ENCODE results near the gene TSPAN10.

The TSPAN10 gene

DNA sequence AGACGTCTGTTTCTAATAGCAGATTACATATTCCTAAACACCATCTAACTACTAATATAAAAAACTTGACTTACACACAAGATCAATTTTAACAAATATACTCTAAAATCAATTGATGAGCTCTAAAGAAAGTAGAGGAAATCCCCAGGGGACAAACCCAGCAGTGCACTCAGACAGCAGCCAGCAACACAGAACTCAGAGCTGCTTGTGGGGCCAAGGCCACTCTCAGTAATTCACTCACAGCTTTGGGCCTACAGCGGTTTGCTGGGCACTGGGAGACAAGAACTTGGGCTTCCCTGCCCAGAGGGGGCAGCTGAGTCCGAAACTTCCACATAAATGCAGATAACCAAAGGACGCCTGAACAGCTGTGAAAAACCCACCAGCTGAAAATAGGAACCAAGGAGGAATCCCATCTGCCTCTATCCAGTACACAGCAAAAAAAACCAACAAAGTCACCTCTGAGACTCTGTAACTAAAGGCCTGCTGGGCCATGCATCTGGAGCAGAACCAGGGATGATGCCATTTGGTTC lies 21.5 kb upstream of the TSPAN10 start:
- TF ChIP-seq SIN3A (IDR thresholded peaks at IDR 0.05; ENCODE audit: borderline replicate concordance, insufficient read depth, low read length), result no peak
- TF ChIP-seq FOXP2 (optimal IDR thresholded peaks at IDR 0.05; ENCODE audit: borderline replicate concordance, extremely low read depth, extremely low read length, insufficient read depth), result no peak
- no peak for TF ChIP-seq TAF1 (IDR thresholded peaks at IDR 0.05; ENCODE audit: borderline replicate concordance, insufficient read depth, low read length)
- no peak for TF ChIP-seq POLR2AphosphoS5 (IDR thresholded peaks at IDR 0.05; ENCODE audit: low read depth, low read length)
- TF ChIP-seq, protein P1, sequence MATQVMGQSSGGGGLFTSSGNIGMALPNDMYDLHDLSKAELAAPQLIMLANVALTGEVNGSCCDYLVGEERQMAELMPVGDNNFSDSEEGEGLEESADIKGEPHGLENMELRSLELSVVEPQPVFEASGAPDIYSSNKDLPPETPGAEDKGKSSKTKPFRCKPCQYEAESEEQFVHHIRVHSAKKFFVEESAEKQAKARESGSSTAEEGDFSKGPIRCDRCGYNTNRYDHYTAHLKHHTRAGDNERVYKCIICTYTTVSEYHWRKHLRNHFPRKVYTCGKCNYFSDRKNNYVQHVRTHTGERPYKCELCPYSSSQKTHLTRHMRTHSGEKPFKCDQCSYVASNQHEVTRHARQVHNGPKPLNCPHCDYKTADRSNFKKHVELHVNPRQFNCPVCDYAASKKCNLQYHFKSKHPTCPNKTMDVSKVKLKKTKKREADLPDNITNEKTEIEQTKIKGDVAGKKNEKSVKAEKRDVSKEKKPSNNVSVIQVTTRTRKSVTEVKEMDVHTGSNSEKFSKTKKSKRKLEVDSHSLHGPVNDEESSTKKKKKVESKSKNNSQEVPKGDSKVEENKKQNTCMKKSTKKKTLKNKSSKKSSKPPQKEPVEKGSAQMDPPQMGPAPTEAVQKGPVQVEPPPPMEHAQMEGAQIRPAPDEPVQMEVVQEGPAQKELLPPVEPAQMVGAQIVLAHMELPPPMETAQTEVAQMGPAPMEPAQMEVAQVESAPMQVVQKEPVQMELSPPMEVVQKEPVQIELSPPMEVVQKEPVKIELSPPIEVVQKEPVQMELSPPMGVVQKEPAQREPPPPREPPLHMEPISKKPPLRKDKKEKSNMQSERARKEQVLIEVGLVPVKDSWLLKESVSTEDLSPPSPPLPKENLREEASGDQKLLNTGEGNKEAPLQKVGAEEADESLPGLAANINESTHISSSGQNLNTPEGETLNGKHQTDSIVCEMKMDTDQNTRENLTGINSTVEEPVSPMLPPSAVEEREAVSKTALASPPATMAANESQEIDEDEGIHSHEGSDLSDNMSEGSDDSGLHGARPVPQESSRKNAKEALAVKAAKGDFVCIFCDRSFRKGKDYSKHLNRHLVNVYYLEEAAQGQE (IDR thresholded peaks at IDR 0.05; ENCODE audit: insufficient read depth in 1 of 2, low read depth in 2 of 2, low read length in 2 of 2), result no peak

DNA sequence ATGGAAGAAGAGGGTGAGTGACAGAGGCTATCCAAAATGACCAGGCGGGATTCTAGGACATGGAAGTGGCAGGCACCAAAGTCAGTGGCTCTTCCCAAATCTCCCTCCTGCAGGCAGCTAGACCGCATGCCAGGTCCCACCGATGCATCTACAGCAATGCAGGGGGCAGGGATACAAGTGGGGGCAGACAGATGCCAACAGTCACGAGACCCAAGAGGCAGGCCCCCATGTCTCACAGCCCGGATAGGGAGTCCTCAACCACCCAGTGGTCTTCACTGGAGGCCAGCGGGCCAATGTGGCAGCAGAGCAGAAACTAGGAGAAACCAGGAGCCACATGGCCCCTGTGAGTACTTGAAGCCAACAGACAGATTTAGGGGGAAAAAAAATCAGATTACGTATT lies 20.1 kb upstream of the TSPAN10 start:
- TF ChIP-seq SIN3A (IDR thresholded peaks at IDR 0.05; ENCODE audit: borderline replicate concordance, insufficient read depth, low read length), result no peak
- TF ChIP-seq, protein P1 (IDR thresholded peaks at IDR 0.05; ENCODE audit: insufficient read depth in 1 of 2, low read depth in 2 of 2, low read length in 2 of 2), result no peak
- no peak for TF ChIP-seq FOXP2 (optimal IDR thresholded peaks at IDR 0.05; ENCODE audit: borderline replicate concordance, extremely low read depth, extremely low read length, insufficient read depth)
- no peak for TF ChIP-seq TAF1 (IDR thresholded peaks at IDR 0.05; ENCODE audit: borderline replicate concordance, insufficient read depth, low read length)
- TF ChIP-seq POLR2AphosphoS5 (IDR thresholded peaks at IDR 0.05; ENCODE audit: low read depth, low read length), result no peak

DNA sequence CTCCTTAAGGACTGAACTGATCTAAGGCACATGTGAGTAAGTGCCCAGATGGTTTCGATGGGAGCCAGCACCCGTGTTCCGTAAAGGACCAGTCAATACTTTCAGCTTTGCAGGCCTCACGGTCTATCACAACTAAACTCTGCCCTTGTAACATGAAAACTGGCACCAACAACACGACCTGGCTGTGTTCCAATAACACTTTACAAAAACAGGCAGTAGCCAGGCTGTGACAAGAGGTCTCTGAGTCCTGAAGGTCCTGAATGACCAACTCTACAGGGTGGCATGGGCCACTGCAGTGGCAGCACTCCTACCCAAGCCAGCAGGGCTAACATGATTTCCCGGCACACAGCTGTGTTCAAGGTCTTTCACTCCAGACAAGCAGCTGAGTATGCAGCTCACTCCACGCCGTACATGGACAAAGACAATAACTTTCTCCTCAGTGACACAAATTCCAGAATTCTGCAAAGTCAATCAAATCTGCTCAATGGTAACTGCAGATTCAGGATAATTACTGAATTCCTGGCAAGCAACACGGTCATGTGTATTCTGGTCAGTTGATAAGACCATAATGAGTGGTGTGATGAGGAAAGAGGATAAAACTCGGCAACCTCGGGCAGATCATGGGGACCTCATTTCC lies 15.4 kb upstream of the TSPAN10 start:
- no peak for TF ChIP-seq SIN3A (IDR thresholded peaks at IDR 0.05; ENCODE audit: borderline replicate concordance, insufficient read depth, low read length)

DNA sequence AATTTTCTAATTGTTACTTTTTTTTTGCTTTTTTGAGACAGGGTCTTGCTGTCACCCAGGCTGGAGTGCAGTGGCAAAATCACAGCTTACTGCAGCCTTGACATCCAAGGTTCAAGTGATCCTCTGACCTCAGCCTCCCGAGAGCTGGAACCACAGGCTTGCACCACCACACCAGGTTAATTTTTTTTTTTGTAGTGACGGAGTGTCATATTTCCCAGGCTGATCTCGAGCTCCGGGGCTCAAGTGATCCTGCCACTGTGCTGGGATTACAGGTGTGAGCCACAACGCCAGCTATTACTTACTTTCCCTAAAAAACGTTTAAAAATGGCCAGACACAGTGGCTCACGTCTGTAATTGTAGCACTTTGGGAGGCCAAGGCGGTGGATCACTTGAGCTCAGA lies 6.7 kb upstream of the TSPAN10 start:
- no peak for TF ChIP-seq FOXP2 (optimal IDR thresholded peaks at IDR 0.05; ENCODE audit: borderline replicate concordance, extremely low read depth, extremely low read length, insufficient read depth)
- TF ChIP-seq TAF1 (IDR thresholded peaks at IDR 0.05; ENCODE audit: borderline replicate concordance, insufficient read depth, low read length), result no peak
- no peak for TF ChIP-seq POLR2AphosphoS5 (IDR thresholded peaks at IDR 0.05; ENCODE audit: low read depth, low read length)
- TF ChIP-seq, protein P1 (IDR thresholded peaks at IDR 0.05; ENCODE audit: insufficient read depth in 1 of 2, low read depth in 2 of 2, low read length in 2 of 2), result no peak
- TF ChIP-seq SIN3A (IDR thresholded peaks at IDR 0.05; ENCODE audit: borderline replicate concordance, insufficient read depth, low read length), result no peak

DNA sequence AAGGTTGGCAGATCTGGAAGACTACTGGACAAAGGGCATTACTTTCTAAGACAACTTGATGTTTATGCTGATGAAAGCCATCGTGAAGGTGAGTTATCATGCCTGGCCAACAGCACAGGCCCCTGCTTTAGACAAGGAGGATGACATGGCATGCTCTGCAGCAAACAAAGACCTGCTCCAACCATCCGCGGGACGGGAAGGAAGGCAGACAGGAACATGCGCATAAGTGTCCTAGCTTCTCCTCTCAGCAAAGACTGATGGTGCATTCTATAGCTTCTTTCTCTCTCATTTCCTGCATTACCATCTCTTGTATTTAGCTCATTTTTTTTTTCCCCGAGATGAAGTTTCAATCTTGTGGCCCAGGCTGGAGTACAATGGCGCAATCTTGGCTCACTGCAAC lies 5.5 kb upstream of the TSPAN10 start:
- TF ChIP-seq TAF1 (IDR thresholded peaks at IDR 0.05; ENCODE audit: borderline replicate concordance, insufficient read depth, low read length), result no peak
- TF ChIP-seq, protein P1 (IDR thresholded peaks at IDR 0.05; ENCODE audit: insufficient read depth in 1 of 2, low read depth in 2 of 2, low read length in 2 of 2), result no peak
- no peak for TF ChIP-seq FOXP2 (optimal IDR thresholded peaks at IDR 0.05; ENCODE audit: borderline replicate concordance, extremely low read depth, extremely low read length, insufficient read depth)
- no peak for TF ChIP-seq POLR2AphosphoS5 (IDR thresholded peaks at IDR 0.05; ENCODE audit: low read depth, low read length)
- no peak for TF ChIP-seq SIN3A (IDR thresholded peaks at IDR 0.05; ENCODE audit: borderline replicate concordance, insufficient read depth, low read length)

Data from PFSK-1 (cell line).